Activated CD4-positive, CD25-positive, alpha-beta regulatory T cell treated with anti-CD3 and anti-CD28 coated beads, Interleukin-2, amount 50 U/mL, for 24 hours (primary cell): ENCODE measurements around the gene VCL.

ENCODE experiments used
- ATAC-seq, 2 donors: fragments of 150-1000 bp; cut with Tn5 transposase; one replicate each; pipeline ENCODE4 v1.10.0; 2021; ENCODE audit warnings: mild to moderate bottlenecking in 1 of 2, moderate library complexity in 1 of 2

VCL gene

DNA sequence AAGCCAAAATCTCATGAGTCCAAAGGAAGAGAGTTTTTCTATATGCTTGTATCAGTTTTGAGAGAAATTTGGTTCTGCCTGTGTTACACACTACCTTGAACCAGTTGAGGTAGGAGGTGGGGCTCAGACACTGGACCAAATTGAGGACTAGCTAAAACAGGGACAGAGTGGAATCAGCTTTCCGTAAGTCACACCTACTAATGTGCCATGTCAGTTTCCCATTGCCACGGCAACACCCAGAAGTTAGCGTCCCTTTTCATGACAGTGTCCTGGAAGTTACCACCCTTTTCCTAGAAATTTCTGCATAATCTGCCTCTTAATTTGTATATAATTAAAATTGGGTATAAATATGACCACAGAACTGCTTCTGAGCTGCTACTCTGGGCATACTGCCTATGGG lies 162.1 kb downstream of the VCL start:
- ATAC-seq, result no peak

DNA sequence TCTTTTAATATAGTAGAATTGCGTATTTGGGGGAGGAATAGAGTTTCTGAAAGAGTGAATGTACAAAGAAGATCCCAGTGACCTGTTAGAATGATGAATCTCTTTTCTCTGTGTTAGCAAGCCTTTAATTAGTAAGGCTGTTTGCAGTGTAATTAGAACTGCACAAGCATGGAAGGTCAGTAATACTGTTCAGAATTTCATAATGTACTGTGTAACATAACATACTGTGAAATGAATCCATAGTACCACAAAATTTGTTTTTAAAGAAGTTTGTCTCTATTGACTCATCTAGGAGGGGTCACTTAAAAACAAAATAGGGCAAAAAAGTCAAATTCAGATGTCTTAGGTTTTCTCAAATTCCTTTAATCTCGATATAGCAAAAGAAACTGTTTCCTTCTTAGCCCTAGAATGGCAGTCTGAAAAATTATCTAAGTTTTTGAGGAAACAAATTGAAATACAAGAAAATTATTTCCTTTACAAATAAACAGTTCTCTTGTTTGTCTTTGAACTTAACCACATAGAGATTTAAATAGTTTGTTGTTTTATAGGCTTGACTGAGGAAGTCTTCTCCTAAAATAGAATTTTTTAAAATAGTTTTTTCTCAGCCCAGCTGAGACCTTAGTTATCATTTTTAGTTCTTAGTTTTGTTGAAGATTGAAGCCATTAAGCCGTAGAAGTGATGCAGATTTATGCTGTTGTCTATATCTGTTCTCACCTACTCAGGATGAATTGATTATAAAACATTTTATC lies 165.6 kb downstream of the VCL start:
- ATAC-seq, result no peak

DNA sequence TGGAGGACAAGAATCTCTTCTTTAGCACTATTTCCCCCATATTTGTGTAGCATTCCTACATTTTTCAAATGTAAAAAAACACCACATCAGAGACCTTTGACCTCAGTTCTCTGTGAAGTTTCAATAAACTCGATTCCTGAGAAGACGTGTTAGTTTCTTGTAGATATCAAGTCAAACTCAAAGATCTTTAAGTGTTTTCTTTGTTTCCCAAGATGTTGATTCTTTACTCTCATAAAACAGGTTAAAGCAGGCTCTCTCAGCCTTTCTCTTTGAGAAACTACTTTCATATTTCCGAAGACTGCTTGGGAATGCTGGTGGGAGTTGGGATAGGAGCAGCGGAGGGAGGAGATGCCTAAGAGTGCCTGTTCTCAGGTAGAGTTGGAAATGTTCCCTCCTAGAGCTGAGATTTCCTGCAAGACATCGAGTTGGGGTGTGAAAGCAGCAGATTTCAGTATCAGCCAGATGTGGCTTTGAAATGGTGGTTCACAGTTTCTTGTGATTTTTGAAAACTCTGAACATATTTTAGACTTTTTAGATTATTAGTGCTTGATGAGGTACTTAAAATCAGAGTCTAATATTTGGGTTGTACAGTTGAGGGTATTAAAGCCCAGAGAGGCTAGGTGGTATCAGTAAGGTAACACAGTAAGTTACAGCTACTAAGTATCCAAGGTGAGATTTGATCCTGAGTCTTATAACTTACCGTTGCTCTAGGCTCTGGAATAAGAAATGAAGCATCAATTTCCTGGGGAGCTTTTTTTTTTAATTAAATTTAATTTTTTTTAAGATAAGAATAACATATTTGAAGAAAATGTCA lies 167.0 kb downstream of the VCL start:
- ATAC-seq, result no peak

DNA sequence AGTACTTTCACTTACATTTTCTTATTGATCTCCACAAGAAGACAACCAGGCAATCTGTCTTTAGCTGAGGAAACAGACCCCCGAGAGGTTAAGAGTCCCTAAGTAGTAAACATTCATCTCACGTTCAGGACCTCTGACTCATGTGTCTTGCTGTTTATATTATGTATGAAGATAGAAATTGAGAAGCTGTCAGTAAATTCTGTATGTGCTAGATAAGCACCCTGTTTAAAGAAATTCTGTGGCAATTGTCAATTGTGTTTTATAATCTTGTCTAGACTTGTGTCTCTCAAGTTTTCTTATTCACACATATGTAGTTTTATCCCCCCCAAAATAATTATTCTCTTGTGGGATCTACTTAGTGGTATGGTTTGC lies 167.6 kb downstream of the VCL start:
- ATAC-seq, result no peak

DNA sequence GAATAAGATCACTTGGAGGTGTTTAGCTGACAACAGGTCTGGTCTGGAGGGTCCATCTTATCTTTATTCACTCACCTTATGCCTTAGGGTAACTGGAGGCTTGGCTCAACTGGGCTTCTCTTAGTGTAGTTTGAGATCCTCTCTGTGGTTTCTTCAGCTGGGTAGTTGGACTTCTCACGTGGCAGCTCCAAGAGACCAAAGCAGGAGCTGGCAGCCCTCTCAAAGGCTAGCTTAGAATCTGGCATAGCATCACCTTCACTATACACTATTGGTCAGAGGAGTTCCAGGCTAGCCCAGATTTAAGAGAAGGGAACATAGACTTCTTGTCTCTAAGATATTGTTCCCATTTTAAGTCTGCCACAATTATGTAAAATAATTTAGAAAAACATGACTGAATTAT lies 169.5 kb downstream of the VCL start:
- no peak for ATAC-seq
